Activated CD8-positive, alpha-beta T cell treated with anti-CD3 and anti-CD28 coated beads for 36 hours (primary cell): ENCODE results near the gene SLC25A53. TPM values are rescaled to one million over a fixed set of nuclear protein-coding genes. Genes with fewer than 3 reads are reported as not detected.

ENCODE experiments used
- ATAC-seq: fragments of 200-7000 bp; cut with Tn5 transposase; one replicate; pipeline ENCODE4 v1.10.0; 2021; ENCODE audit warnings: mild to moderate bottlenecking, moderate library complexity
- CTCF ChIA-PET: fragments of 350-600 bp; sonication (Branson Sonifier 250); formaldehyde crosslinking; loops from one replicate; lab custom pipeline; 2021; ENCODE audit warnings: antibody characterized with exemption; lab: Charles Lee
- POLR2A ChIA-PET: fragments of 350-600 bp; sonication (Branson Sonifier 250); formaldehyde crosslinking; loops from one replicate; lab custom pipeline; 2021; ENCODE audit warnings: antibody characterized with exemption; lab: Charles Lee
- DNase-seq: peaks from one replicate; pipeline ENCODE4 v3.0.0-alpha.2; 2020
- H3K27ac Mint-ChIP-seq: one replicate; pipeline ENCODE4 v1.8.0; 2021; ENCODE audit warnings: mild to moderate bottlenecking, mixed read lengths
- H3K27me3 Mint-ChIP-seq: one replicate; pipeline ENCODE4 v1.8.0; 2021; ENCODE audit warnings: mixed read lengths
- H3K36me3 Mint-ChIP-seq: one replicate; pipeline ENCODE4 v1.8.0; 2021; ENCODE audit warnings: low read depth, mixed read lengths
- H3K4me1 Mint-ChIP-seq: one replicate; pipeline ENCODE4 v1.8.0; 2021; ENCODE audit warnings: low read depth, mixed read lengths
- H3K4me3 Mint-ChIP-seq: one replicate; pipeline ENCODE4 v1.8.0; 2021; ENCODE audit warnings: mild to moderate bottlenecking, moderate library complexity, mixed read lengths
- H3K9me3 Mint-ChIP-seq: one replicate; pipeline ENCODE4 v1.8.0; 2021; ENCODE audit warnings: mixed read lengths
- intact Hi-C: fragments of 100-400 bp; cut with micrococcal nuclease; formaldehyde crosslinking; loops from one replicate; pipeline ENCODE4 v1.10.0; 2022
- total RNA-seq, 2 experiments: library from RNA; stranded (reverse); gene quantifications; one replicate each; pipeline ENCODE4 v1.2.3, GENCODE V29; 2021
- TF ChIP-seq, protein P1 (sequence below): fragments of 200-600 bp; IDR thresholded peaks from one replicate; pipeline ENCODE4 v1.8.0; 2022; ENCODE audit warnings: antibody characterized with exemption, mild to moderate bottlenecking

SLC25A53 gene
- total RNA-seq, 2 experiments from 2014 or later: 4.4 to 4.7 TPM

DNA sequence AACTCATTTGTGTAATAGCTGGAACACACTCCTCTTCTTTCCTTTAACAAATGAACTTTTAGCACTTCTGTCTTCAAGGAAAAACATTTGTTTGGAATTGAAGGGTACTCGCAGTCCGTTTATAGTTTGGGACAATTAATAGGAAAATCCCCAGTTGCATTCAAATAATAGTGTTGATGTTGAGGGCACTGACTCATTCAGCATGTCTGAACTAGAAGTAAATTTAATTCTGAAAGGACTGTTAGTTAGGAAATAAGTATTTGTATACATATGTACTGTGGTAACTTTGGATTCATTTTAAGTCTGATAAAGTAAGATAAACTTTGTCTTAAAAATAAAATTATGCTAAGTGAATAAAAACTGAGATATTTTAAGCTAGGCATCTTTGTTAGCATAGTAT lies 36.7 kb upstream of the SLC25A53 start:
- H3K36me3 Mint-ChIP-seq: no peaks in the 10 kb centered on the region
- TF ChIP-seq, protein P1, sequence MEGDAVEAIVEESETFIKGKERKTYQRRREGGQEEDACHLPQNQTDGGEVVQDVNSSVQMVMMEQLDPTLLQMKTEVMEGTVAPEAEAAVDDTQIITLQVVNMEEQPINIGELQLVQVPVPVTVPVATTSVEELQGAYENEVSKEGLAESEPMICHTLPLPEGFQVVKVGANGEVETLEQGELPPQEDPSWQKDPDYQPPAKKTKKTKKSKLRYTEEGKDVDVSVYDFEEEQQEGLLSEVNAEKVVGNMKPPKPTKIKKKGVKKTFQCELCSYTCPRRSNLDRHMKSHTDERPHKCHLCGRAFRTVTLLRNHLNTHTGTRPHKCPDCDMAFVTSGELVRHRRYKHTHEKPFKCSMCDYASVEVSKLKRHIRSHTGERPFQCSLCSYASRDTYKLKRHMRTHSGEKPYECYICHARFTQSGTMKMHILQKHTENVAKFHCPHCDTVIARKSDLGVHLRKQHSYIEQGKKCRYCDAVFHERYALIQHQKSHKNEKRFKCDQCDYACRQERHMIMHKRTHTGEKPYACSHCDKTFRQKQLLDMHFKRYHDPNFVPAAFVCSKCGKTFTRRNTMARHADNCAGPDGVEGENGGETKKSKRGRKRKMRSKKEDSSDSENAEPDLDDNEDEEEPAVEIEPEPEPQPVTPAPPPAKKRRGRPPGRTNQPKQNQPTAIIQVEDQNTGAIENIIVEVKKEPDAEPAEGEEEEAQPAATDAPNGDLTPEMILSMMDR: no peak
- CTCF ChIA-PET: interaction anchor here (3.2 kb wide), 1 partner anchor 27 kb away, joined by 14 read pairs; the partner anchor contains the start of gene FAM199X
- no peak overlapping the region for H3K4me3 Mint-ChIP-seq
- H3K27me3 Mint-ChIP-seq: no peaks in the 10 kb centered on the region
- intact Hi-C loops: no loop called here
- ATAC-seq (no peak), DNase-seq (no peak)
- peaks cover 13% of the 10 kb centered on the region for H3K4me1 Mint-ChIP-seq
- H3K9me3 Mint-ChIP-seq: no peaks in the 10 kb centered on the region
- POLR2A ChIA-PET: no interaction called here
- no peak overlapping the region for H3K27ac Mint-ChIP-seq

DNA sequence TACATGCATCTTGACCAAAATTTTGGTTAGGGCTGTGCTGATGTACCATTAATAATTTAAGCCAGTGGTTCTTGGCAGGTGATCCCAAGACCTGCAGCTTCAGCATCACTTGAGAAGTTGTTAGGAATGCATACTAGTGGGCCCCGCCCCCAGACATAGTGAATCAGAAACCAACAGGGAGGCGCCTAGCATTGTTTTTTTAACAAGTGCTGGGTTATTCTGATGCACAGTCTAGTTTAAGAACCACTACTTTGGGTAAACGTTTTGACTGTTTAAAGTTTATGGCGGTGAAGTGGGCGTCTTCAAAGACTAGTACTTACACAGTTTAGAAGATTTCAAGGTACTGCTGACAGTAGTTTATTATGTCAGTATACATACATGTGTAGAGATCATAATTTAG lies 33.0 kb upstream of the SLC25A53 start:
- H3K36me3 Mint-ChIP-seq: peaks cover 5% of the 10 kb centered on the region
- ATAC-seq: no peak
- peaks cover 10% of the 10 kb centered on the region for H3K4me1 Mint-ChIP-seq
- no peak overlapping the region for H3K27ac Mint-ChIP-seq
- no peaks in the 10 kb centered on the region for H3K9me3 Mint-ChIP-seq
- ChIA-PET CTCF (no interaction called here), POLR2A (no interaction called here)
- TF ChIP-seq, protein P1: no peak
- intact Hi-C loops: no loop called here
- no peak for DNase-seq
- H3K27me3 Mint-ChIP-seq: no peaks in the 10 kb centered on the region
- no peak overlapping the region for H3K4me3 Mint-ChIP-seq

DNA sequence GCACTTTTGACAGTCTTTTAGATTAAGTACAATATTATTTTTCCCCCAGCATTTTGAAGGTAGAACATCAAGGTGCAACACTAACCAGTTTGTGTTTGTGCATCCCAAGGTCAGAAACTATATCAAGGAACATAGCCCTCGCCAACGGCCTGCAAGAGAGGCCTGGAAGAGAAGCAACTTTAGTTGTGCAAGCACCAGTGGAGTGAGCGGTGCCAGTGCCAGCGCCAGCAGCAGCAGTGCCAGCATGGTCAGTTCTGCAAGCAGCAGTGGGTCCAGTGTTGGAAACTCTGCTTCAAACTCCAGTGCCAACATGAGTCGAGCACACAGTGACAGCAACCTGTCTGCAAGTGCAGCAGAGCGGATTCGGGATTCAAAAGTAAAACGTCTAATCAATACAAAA lies 31.1 kb upstream of the SLC25A53 start:
- POLR2A ChIA-PET: no interaction called here
- CTCF ChIA-PET: no interaction called here
- no peak for ATAC-seq

DNA sequence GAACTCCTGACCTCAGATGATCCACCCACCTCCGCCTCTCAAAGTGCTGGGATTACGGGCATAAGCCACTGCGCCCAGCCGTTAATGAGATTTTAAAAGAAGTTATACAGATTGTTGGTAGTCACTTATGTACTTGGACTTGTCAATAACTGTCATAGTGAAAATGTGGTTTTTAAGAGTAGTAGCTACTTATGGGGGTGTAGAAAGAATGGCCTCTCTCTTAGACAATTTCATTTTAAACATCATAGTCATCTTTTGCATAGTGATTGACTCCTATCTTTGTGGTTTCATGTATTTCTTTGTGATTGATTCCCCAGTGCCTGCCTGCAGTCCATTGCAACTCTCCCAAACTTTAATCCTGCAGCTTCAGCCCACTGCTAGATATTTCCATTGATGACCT lies 26.9 kb upstream of the SLC25A53 start:
- Mint-ChIP-seq H3K4me1 (peaks cover 17% of the 10 kb centered on the region), H3K9me3 (no peaks in the 10 kb centered on the region), H3K27ac (no peak overlapping the region), H3K36me3 (peaks cover 13% of the 10 kb centered on the region), H3K27me3 (no peaks in the 10 kb centered on the region), H3K4me3 (no peak overlapping the region)
- DNase-seq: no peak
- TF ChIP-seq, protein P1: no peak
- intact Hi-C loops: no loop called here
- ChIA-PET POLR2A (no interaction called here), CTCF (interaction anchor here (1.2 kb wide), 1 partner anchor 12 kb away, joined by 5 read pairs; no protein-coding TSS in a partner anchor)
- ATAC-seq: peak; percentile 49

More for the DNA sequence above, 31.1 kb upstream of the SLC25A53 start:
- Mint-ChIP-seq H3K36me3 (peaks cover 5% of the 10 kb centered on the region), H3K4me1 (peaks cover 9% of the 10 kb centered on the region), H3K27ac (no peak overlapping the region), H3K27me3 (no peaks in the 10 kb centered on the region), H3K9me3 (no peaks in the 10 kb centered on the region), H3K4me3 (no peak overlapping the region)
- DNase-seq: no peak
- intact Hi-C loops: no loop called here
- TF ChIP-seq, protein P1: no peak

DNA sequence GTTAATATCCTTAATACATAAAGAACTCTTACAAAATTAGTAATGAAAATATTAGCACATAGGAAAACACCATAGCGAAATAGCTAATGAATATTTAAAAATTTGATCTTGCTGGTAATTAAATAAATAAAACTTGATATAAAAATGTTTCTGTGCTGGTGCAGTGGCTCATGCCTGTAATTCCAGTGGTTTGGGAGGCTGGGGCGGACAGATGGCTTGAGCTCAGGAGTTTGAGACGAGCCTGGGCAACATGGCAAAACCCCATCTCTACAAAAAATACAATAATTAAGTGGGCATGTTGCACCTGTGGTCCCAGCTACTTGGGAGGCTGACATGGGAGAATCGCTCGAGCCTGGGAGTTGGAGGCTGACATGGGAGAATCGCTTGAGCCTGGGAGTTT lies 17.0 kb upstream of the SLC25A53 start:
- Mint-ChIP-seq H3K27ac (no peak overlapping the region), H3K4me3 (no peak overlapping the region), H3K4me1 (peaks cover 20% of the 10 kb centered on the region), H3K9me3 (no peaks in the 10 kb centered on the region), H3K27me3 (no peaks in the 10 kb centered on the region), H3K36me3 (peaks cover 13% of the 10 kb centered on the region)
- ATAC-seq (no peak), DNase-seq (no peak)
- intact Hi-C loops: no loop called here
- CTCF ChIA-PET: no interaction called here
- TF ChIP-seq, protein P1: no peak
- POLR2A ChIA-PET: interaction anchor here (1.1 kb wide), 1 partner anchor 17 kb away, joined by 3 read pairs; the partner anchor contains the start of gene SLC25A53
